ENCODE results near the gene PKP1. TPM values are rescaled to one million over a fixed set of nuclear protein-coding genes. Genes with fewer than 3 reads are reported as not detected.

Gene PKP1
- total RNA-seq, 1 experiment from 2014 or later, result 0.94 TPM

DNA sequence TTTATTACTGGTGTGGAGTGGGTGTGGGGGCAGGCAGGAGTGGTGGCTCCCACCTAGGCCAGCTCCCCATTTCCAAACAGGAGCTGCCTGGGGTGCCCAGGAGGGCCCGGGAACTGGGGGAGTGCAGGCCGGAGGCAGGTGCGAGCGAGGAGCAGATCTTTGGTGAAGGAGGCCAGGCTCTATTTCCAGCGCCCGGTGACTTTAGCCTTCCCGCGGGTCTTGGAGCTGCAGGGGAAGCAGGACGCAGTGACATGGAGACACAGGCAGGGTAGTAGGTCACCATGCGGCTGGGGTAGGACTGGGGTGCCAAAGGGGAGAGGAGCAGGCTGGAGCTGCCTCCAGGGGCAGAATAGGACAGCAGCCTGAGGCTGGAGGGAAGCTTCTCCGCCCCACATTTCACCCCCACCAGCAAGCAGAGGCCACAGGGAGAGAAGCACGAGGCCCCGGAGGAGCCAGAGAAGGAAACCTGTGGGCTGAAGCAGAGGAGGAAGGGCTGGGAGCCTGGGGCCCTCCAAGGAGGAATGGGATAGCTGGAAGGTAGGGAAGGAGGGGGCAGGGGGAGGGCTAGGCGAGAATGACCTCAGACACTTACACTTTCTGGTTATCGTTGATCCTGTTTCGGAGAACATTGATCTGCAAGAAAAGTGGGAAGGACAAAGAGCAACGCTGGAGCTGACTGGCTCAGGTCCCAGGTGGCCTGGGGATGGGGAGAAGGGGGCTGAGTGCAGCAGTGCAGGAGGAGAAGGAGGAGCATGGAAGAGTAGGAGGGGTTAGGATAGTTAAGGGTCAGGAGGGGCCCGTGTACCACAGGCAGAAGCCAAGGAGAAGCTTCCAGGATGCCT, 75.9 kb downstream of the PKP1 start:
- no peak overlapping the region for H2AFZ ChIP-seq
- no peak for TF ChIP-seq EZH2 (IDR thresholded peaks at IDR 0.05; ENCODE audit: low read depth)
- TF ChIP-seq, protein P1, sequence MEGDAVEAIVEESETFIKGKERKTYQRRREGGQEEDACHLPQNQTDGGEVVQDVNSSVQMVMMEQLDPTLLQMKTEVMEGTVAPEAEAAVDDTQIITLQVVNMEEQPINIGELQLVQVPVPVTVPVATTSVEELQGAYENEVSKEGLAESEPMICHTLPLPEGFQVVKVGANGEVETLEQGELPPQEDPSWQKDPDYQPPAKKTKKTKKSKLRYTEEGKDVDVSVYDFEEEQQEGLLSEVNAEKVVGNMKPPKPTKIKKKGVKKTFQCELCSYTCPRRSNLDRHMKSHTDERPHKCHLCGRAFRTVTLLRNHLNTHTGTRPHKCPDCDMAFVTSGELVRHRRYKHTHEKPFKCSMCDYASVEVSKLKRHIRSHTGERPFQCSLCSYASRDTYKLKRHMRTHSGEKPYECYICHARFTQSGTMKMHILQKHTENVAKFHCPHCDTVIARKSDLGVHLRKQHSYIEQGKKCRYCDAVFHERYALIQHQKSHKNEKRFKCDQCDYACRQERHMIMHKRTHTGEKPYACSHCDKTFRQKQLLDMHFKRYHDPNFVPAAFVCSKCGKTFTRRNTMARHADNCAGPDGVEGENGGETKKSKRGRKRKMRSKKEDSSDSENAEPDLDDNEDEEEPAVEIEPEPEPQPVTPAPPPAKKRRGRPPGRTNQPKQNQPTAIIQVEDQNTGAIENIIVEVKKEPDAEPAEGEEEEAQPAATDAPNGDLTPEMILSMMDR (conservative IDR thresholded peaks at IDR 0.05), result no peak
- peaks cover 2% of the 10 kb centered on the region; the same call in 1 of the 2 replicates for H4K20me1 ChIP-seq (ENCODE audit: insufficient read depth)
- BruUV-seq (replicated peaks), result no TSS peak
- CTCF ChIA-PET, result interaction anchor here (0.6 to 1.5 kb wide), 4 partner anchors 9 to 129 kb away, joined by 3 to 5 read pairs (median 4); no protein-coding TSS in a partner anchor
- no peaks in the 10 kb centered on the region for H3K9me3 ChIP-seq (ENCODE audit: insufficient read depth, low read depth)
- no peaks in the 10 kb centered on the region for H3K27me3 ChIP-seq (ENCODE audit: insufficient read depth, low read depth)
- H3K4me3 ChIP-seq, result no peak overlapping the region
- H3K4me2 ChIP-seq, result no peak overlapping the region
- intact Hi-C loops (cut with micrococcal nuclease; ENCODE audit: unreplicated experiment), result no loop called here
- no peaks in the 10 kb centered on the region for H3F3A ChIP-seq (ENCODE audit: insufficient read depth, low read depth)
- POLR2A ChIA-PET (ENCODE audit: unreplicated experiment), result no interaction called here
- H3K9me2 ChIP-seq (ENCODE audit: insufficient read depth), result no peaks in the 10 kb centered on the region
- H3K4me1 ChIP-seq (replicated peaks; ENCODE audit: insufficient read depth), result no peaks in the 10 kb centered on the region
- no peak overlapping the region for H3K27ac ChIP-seq
- H3K79me2 ChIP-seq (ENCODE audit: low read depth), result no peaks in the 10 kb centered on the region
- no peak for DNase-seq
- H3K36me3 ChIP-seq (ENCODE audit: low read depth), result no peaks in the 10 kb centered on the region

DNA sequence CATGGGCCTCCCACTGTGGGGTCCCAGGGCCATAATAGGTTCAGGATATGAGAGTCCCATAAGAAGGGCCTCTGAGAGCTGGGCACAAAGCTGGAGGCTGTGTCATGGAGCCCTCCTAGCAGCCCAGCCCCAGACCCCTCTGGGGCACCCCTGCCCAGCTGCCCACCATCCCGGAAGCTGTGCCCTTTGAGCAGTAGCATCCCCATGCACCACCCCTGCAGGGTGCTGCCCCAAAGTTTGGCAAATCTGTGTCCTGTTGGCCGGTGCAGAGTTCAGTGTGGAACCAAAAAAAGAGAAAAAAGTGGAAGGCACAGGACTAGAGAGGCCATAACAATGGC, 76.5 kb downstream of the PKP1 start:
- intact Hi-C loops (cut with micrococcal nuclease; ENCODE audit: unreplicated experiment), result loop anchor here (2.0 to 5.0 kb wide), 2 partner anchors 47 to 273 kb away; no protein-coding TSS in a partner anchor

DNA sequence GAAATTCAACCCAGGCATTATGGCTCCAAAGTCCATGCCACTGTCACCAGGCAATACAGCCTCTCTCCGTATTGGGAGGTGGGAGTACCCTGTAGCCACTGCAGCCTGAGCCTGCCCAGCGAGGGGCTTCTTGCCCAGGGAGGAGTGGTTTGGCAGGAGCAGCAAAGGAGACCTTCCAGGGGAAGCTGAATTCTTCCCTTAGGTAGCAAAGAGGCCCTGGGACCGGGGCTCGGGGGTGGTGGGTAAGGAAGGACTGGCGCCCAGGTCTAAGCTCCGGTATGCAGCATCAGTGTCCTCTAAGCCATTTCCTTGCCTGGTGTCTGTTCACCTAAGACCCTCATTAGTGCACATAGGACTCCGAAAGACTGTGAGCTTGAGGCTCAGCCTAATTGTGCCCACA, 77.2 kb downstream of the PKP1 start:
- Histone ChIP-seq H3F3A (ENCODE audit: insufficient read depth, low read depth) (no peaks in the 10 kb centered on the region), H3K9me2 (ENCODE audit: insufficient read depth) (no peaks in the 10 kb centered on the region), H4K20me1 (ENCODE audit: insufficient read depth) (peaks cover 2% of the 10 kb centered on the region; the same call in 1 of the 2 replicates), H3K4me3 (no peak overlapping the region), H3K27me3 (ENCODE audit: insufficient read depth, low read depth) (peaks cover 4% of the 10 kb centered on the region; the same call in 1 of the 2 replicates), H3K79me2 (ENCODE audit: low read depth) (no peaks in the 10 kb centered on the region), H3K4me2 (no peak overlapping the region), H3K36me3 (ENCODE audit: low read depth) (no peaks in the 10 kb centered on the region), H2AFZ (no peak overlapping the region), H3K4me1 (replicated peaks; ENCODE audit: insufficient read depth) (no peaks in the 10 kb centered on the region), H3K27ac (no peak overlapping the region), H3K9me3 (ENCODE audit: insufficient read depth, low read depth) (no peaks in the 10 kb centered on the region)
- ChIA-PET CTCF (interaction anchor here (0.6 kb wide), 2 partner anchors 282 to 410 kb away, joined by 3 to 8 read pairs; no protein-coding TSS in a partner anchor), POLR2A (ENCODE audit: unreplicated experiment) (no interaction called here)
- BruUV-seq (replicated peaks), result no TSS peak
- intact Hi-C loops (cut with micrococcal nuclease; ENCODE audit: unreplicated experiment), result loop anchor here (2.0 to 5.0 kb wide), 2 partner anchors 47 to 274 kb away; no protein-coding TSS in a partner anchor
- no peak for DNase-seq
- TF ChIP-seq, protein P1 (conservative IDR thresholded peaks at IDR 0.05), result no peak
- no peak for TF ChIP-seq EZH2 (IDR thresholded peaks at IDR 0.05; ENCODE audit: low read depth)

More for the DNA sequence above, 76.5 kb downstream of the PKP1 start:
- Histone ChIP-seq H3K27ac (no peak overlapping the region), H3K9me2 (ENCODE audit: insufficient read depth) (no peaks in the 10 kb centered on the region), H3K4me3 (no peak overlapping the region), H2AFZ (no peak overlapping the region), H3K79me2 (ENCODE audit: low read depth) (no peaks in the 10 kb centered on the region), H3K9me3 (ENCODE audit: insufficient read depth, low read depth) (no peaks in the 10 kb centered on the region), H3K4me1 (replicated peaks; ENCODE audit: insufficient read depth) (no peaks in the 10 kb centered on the region), H3K27me3 (ENCODE audit: insufficient read depth, low read depth) (no peaks in the 10 kb centered on the region), H3K36me3 (ENCODE audit: low read depth) (no peaks in the 10 kb centered on the region), H3K4me2 (no peak overlapping the region), H3F3A (ENCODE audit: insufficient read depth, low read depth) (no peaks in the 10 kb centered on the region), H4K20me1 (ENCODE audit: insufficient read depth) (peaks cover 2% of the 10 kb centered on the region; the same call in 1 of the 2 replicates)
- DNase-seq, result no peak
- BruUV-seq (replicated peaks), result no TSS peak
- TF ChIP-seq EZH2 (IDR thresholded peaks at IDR 0.05; ENCODE audit: low read depth), result no peak
- TF ChIP-seq, protein P1 (conservative IDR thresholded peaks at IDR 0.05), result no peak
- POLR2A ChIA-PET (ENCODE audit: unreplicated experiment), result no interaction called here
- CTCF ChIA-PET, result interaction anchor here (0.6 kb wide), 2 partner anchors 38 to 130 kb away, joined by 3 read pairs; no protein-coding TSS in a partner anchor
